CD4-positive, alpha-beta T cell (primary cell): Measurements from ENCODE around the gene CCDC70. TPM values are rescaled to one million over a fixed set of nuclear protein-coding genes. Genes with fewer than 3 reads are reported as not detected.

ENCODE experiments used
- ATAC-seq: fragments of 200-7000 bp; cut with Tn5 transposase; one replicate; pipeline ENCODE4 v1.10.0; 2022; ENCODE audit warnings: mild to moderate bottlenecking; ENCODE audit not compliant: poor library complexity
- CTCF ChIA-PET: fragments of 350-600 bp; sonication (Branson Sonifier 250); formaldehyde crosslinking; loops from one replicate; lab custom pipeline; 2021; ENCODE audit warnings: antibody characterized with exemption, inconsistent platforms; lab: Charles Lee
- POLR2A ChIA-PET: fragments of 350-600 bp; sonication (Branson Sonifier 250); formaldehyde crosslinking; loops from one replicate; lab custom pipeline; 2021; ENCODE audit warnings: antibody characterized with exemption, inconsistent platforms; lab: Charles Lee
- DNase-seq, 14 experiments: peaks; one replicate each; pipeline ENCODE4 v3.0.0-alpha.2; 2013 to 2020; ENCODE audit warnings: mixed read lengths in 2 of 14
- H3K27ac ChIP-seq, 2 donors: one replicate each; pipeline versions ENCODE4 v1.5.1 to v1.7.0; 2013; ENCODE audit warnings: low read length in 2 of 2, low read depth in 1 of 2, mild to moderate bottlenecking in 1 of 2
- H3K27me3 ChIP-seq, 2 experiments: 1 replicate in 1 of 2; 2 replicates in 1 of 2; pipeline versions ENCODE4 v1.6.1 to v1.7.0; 2013; ENCODE audit warnings: low read length in 2 of 2, control low read depth in 1 of 2, mild to moderate bottlenecking in 1 of 2, moderate library complexity in 1 of 2; ENCODE audit not compliant: insufficient read depth in 2 of 2, control insufficient read depth in 1 of 2
- H3K36me3 ChIP-seq: one replicate; pipeline ENCODE4 v1.6.1; 2013; ENCODE audit warnings: low read length, control low read depth; ENCODE audit not compliant: insufficient read depth
- H3K4me1 ChIP-seq: one replicate; pipeline ENCODE4 v1.6.1; 2013; ENCODE audit warnings: low read length, control low read depth; ENCODE audit not compliant: insufficient read depth
- H3K4me3 ChIP-seq: one replicate; pipeline ENCODE4 v1.5.1; 2013; ENCODE audit warnings: mild to moderate bottlenecking, low read length, moderate library complexity
- H3K9me3 ChIP-seq, 2 experiments: 1 replicate in 1 of 2; 2 replicates in 1 of 2; pipeline versions ENCODE4 v1.6.1 to v1.7.0; 2013; ENCODE audit warnings: low read length in 2 of 2, mild to moderate bottlenecking in 2 of 2, control low read depth in 1 of 2, moderate library complexity in 1 of 2; ENCODE audit not compliant: control insufficient read depth in 1 of 2, insufficient read depth in 1 of 2
- H3K27ac Mint-ChIP-seq: one replicate; pipeline ENCODE4 v1.8.0; 2020; ENCODE audit warnings: mixed read lengths
- H3K27me3 Mint-ChIP-seq: one replicate; pipeline ENCODE4 v1.8.0; 2021; ENCODE audit warnings: mixed read lengths
- H3K36me3 Mint-ChIP-seq: one replicate; pipeline ENCODE4 v1.8.0; 2021; ENCODE audit warnings: low read depth, mixed read lengths
- H3K4me1 Mint-ChIP-seq: one replicate; pipeline ENCODE4 v1.8.0; 2021; ENCODE audit warnings: low read depth, mixed read lengths
- H3K4me3 Mint-ChIP-seq: one replicate; pipeline ENCODE4 v1.8.0; 2020; ENCODE audit warnings: mild to moderate bottlenecking, mixed read lengths
- H3K9me3 Mint-ChIP-seq: one replicate; pipeline ENCODE4 v1.8.0; 2020; ENCODE audit warnings: mixed read lengths
- CTCF ChIP-seq: fragments of 200-600 bp; IDR thresholded peaks from one replicate; pipeline ENCODE4 v1.8.0; 2022; ENCODE audit warnings: antibody characterized with exemption, mild to moderate bottlenecking
- intact Hi-C, 2 experiments: fragments of 100-400 bp; cut with DNase I in 1 of 2; cut with micrococcal nuclease in 1 of 2; formaldehyde crosslinking; loops; one replicate each; pipeline versions ENCODE4 v1.15.1 to v1.9.0; 2023 to 2025; cut with DNase I, micrococcal nuclease
- total RNA-seq, 174 experiments: library from RNA in 2 of 174; stranded (reverse) in 2 of 174; gene quantifications; one replicate each; pipeline ENCODE4 v1.2.3 and lab custom pipeline; 2021 to 2026

Gene CCDC70
- total RNA-seq, 2 experiments from 2014 or later, result not detected

GRCh38 chr13:51914137-51914493 is 52.3 kb downstream of the CCDC70 start:
- no peak for DNase-seq
- no peak for ATAC-seq
- Histone ChIP-seq H3K4me1 (no peaks in the 10 kb centered on the region), H3K9me3 (no peaks in the 10 kb centered on the region), H3K27ac (no peak overlapping the region), H3K27me3 (no peaks in the 10 kb centered on the region), H3K36me3 (no peaks in the 10 kb centered on the region), H3K4me3 (no peak overlapping the region)
- intact Hi-C loops, result no loop called here
- H3K4me1 Mint-ChIP-seq, result peaks cover 11% of the 10 kb centered on the region
- H3K27ac Mint-ChIP-seq, result no peak overlapping the region
- POLR2A ChIA-PET, result no interaction called here
- no peak overlapping the region for H3K4me3 Mint-ChIP-seq
- H3K9me3 Mint-ChIP-seq, result no peaks in the 10 kb centered on the region
- no peak for TF ChIP-seq CTCF
- no peaks in the 10 kb centered on the region for H3K27me3 Mint-ChIP-seq
- H3K36me3 Mint-ChIP-seq, result no peaks in the 10 kb centered on the region
- CTCF ChIA-PET, result no interaction called here

Other genes with a start within 250 kb of the CCDC70 start
- gene DHRS12, start 57.8 kb upstream of the CCDC70 start, total RNA-seq, result 10 to 100 TPM in 1 of 2 experiments, 1 to 10 TPM in 1; 10.0 to 14.8 TPM
- 1 to 10 TPM; 2.7 to 2.8 TPM for gene TMEM272, start 16.8 kb upstream of the CCDC70 start, total RNA-seq
- gene ATP7B, start 149.5 kb downstream of the CCDC70 start, total RNA-seq, result 1 to 10 TPM in 1 of 2 experiments, under 1 TPM in 1; 0.85 to 1.2 TPM
- gene ALG11, start 150.4 kb downstream of the CCDC70 start, total RNA-seq, result 10 to 100 TPM; 25.8 to 29.8 TPM
- gene UTP14C, start 162.7 kb downstream of the CCDC70 start, total RNA-seq, result 1 to 10 TPM; 1.3 to 1.9 TPM